CD4-positive, alpha-beta T cell treated with Interleukin-12 subunit alpha and Interleukin-12 subunit beta, for 1 hour (primary cell): ENCODE data around the gene LRRC37A.
"Not testable (repeated sequence)": the region's sequence is repeated elsewhere in the genome, so short reads cannot be mapped to it uniquely, and the experiment has no call there.

Experiments used
- DNase-seq: peaks from one replicate; pipeline ENCODE4 v3.0.0-alpha.2; 2020

LRRC37A gene

DNA sequence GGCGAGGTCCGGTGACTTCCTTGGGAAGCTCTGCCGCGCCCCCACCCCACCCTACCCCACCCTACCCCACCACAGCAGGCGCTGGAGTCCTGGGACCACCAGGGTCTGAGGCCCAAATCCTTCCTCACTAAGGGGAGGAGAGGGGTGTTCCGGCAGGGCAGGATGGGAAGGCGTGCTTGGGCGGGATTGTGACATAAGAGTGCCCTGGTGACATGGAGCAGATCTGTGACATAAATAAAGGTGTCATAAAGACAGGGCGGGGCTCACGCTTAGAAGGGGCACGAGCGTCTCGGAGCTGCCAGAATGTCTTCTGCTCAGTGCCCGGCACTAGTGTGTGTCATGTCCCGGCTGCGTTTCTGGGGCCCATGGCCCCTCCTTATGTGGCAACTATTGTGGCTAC is at the start of gene LRRC37A:
LRRC37A (plus strand) TSS at position 301 of the 400 bp plus-strand sequence; CDS start at position 304, 3 bp downstream.
- DNase-seq, result not testable (repeated sequence)

DNA sequence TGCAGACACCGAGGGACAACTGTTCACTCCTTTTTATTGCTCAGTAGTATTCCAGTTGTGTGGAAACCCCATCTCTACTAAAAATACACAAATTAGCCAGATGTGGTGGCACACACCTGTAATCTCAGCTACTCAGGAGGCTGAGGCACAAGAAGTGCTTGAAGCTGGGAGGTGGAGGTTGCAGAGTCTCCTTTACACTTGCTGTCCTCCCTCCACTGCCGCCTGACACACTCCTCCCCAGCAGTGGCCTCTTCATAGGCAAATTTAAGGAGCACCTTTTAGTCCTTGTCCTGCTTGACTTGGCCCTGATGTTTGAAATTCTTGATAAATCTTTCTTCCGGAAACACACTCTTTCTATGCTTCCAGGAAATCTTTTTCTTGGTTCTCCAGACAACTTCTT is 45.8 kb upstream of the LRRC37A start:
- not testable (repeated sequence) for DNase-seq

- DNase-seq, result not testable (repeated sequence)
Measured at GRCh38 chr17:46252804-46253203, 42.1 kb upstream of the LRRC37A start.

DNA sequence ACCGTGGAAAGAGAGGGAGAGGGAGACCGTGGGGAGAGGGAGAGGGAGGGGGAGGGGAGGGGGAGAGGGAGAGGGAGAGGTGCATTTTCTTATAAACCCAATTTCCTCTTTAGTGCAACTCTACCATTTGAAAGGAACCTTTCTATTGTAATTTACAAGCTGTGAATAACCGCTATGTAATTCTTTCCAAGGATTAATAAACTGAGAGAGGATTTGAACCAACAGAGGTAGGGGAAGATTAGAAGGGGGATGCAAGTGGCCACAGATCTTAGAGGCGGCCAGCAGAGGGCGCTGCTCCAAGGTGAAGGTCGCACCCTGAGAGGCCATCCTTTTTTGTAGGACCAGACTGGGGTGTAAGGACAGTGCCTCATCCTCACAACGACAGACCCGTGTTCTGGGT is 41.2 kb upstream of the LRRC37A start:
- peak; percentile 86 for DNase-seq

- not testable (repeated sequence) for DNase-seq
Measured at GRCh38 chr17:46254215-46254614, 40.7 kb upstream of the LRRC37A start.

DNA sequence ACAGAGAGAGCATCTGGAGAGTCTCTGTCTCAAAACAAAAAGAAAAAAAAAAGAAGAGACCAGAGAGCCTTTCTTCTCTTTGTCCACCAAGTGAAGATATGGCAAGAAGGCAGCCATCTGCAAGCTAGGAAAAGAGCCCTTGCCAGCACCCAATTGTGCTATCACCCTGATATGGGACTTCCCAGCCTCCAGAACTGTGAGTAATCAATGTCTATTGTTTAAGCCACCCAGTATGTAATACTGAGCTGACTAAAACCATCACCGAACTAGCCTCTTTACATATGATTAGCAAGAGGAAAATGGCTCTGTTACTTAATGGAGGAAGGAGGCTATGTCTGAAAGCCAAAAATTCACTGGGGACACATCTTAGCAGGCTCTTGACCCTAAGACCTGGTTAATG is 38.6 kb upstream of the LRRC37A start:
- DNase-seq, result not testable (repeated sequence)

GRCh38 chr17:46259845-46260661 is 34.9 kb upstream of the LRRC37A start:
- DNase-seq, result peak; percentile 15

DNA sequence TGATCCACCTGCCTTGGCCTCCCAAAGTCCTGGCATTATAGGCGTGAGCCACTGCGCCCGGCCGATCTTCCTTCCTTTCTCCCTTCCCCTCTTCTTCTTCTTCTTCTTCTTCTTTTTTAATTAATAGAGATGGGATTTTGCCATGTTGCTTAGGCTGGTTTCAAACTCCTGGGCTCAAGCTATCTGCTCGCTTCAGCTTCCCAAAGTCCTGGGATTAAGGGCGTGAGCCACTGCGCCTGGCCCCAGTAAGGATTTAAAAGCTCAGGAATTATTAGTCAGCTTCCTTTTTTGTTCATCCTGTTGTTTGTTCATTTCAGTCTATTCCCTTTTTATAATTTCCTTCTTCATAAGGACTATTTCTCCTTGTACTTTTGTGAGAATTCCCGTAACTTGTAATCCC is 32.7 kb upstream of the LRRC37A start:
- no peak for DNase-seq

- peak; percentile 22 for DNase-seq
Measured at GRCh38 chr17:46264456-46265198, 30.3 kb upstream of the LRRC37A start.

- DNase-seq, result not testable (repeated sequence)
Measured at GRCh38 chr17:46266063-46266655, 28.8 kb upstream of the LRRC37A start.

- DNase-seq, result peak; percentile 84
Measured at GRCh38 chr17:46266656-46267544, 28.0 kb upstream of the LRRC37A start.

DNA sequence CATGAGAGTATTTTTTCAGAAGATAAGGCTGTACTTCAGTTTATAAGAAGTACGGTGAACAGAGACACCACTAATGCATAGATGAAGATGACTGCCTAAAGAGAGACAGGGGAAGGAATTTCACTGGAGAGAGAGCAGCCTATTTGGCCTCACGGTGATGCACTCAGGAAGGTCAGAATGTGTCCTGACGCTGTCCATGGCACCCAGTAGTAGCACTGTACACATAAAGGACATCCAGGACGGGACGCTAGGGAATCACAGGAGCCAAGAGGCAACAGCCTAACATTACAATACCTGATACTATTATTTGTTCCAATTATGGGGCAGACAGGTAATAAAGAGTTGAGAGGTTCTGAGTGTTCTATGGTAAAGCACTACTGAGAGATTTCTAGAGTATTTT is 24.9 kb upstream of the LRRC37A start:
- DNase-seq, result no peak

- no peak for DNase-seq
Measured at GRCh38 chr17:46273541-46274236, 21.2 kb upstream of the LRRC37A start.

DNA sequence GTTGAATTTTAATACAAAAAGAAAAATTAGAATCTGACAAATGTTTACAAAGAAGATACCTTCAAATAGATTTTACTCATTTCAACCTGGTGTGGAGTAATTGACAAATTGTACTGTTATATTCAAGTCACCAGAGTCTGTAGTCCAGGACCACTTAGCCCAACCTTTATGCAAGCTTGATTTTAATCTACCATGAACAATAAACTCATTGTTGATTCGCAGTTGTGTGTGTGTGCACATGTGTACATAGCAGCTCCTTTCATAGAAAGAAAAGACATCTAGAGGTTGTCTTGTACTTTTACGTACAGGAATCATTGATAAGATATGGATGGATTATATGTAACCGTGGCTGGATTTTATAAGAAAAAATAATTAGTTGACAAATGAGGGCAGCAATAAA is 20.7 kb upstream of the LRRC37A start:
- DNase-seq, result no peak

GRCh38 chr17:46276728-46277479 is 18.0 kb upstream of the LRRC37A start:
- DNase-seq, result not testable (repeated sequence)

DNA sequence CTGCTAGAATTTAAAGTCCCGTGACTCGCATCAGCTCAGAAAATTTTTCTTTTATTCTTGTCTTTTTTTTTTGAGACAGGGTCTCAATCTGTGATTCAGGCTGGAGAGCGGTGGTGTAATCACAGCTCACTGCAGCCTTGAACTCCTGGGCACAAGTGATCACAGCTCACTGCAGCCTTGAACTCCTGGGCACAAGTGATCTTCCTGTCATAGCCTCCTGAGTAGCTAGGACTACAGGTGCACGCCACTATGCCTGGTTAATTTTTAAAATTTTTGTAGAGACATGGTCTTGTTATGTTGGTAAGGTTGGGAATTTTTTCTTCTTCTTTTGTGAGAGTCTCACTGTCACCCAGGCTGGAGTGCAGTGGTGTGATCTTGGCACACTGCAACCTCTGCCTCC is 13.6 kb upstream of the LRRC37A start:
- DNase-seq, result not testable (repeated sequence)

- not testable (repeated sequence) for DNase-seq
Measured at GRCh38 chr17:46282635-46283034, 12.3 kb upstream of the LRRC37A start.

GRCh38 chr17:46284467-46284866 is 10.5 kb upstream of the LRRC37A start:
- peak; percentile 36 for DNase-seq

- DNase-seq, result not testable (repeated sequence)
Measured at GRCh38 chr17:46285500-46285899, 9.4 kb upstream of the LRRC37A start.

- DNase-seq, result peak; percentile 89
Measured at GRCh38 chr17:46286764-46287221, 8.1 kb upstream of the LRRC37A start.

DNA sequence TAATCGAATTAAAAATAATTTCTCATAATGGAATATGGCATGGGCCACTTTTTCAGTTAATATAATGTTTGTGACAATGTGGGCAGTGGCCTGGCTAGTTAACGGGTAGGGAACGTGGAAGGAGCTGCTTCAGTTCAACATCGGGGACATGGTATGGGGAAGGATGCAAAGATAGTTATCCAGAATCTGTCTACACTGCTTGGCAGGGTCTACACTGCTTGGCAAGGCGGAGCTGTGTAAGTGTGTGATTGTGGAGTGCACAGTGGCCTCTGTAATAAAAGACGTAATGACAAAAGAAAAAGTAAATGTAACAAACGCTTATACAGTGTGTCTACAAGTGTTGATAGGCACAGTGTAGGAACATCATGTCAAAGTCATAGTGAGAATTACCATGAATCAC is 7.3 kb upstream of the LRRC37A start:
- DNase-seq, result not testable (repeated sequence)
